ENCODE measurements around the gene C17orf58.
A peak's percentile ranks its signal among the peaks of the same experiment; 100 is the strongest.

Gene C17orf58

DNA sequence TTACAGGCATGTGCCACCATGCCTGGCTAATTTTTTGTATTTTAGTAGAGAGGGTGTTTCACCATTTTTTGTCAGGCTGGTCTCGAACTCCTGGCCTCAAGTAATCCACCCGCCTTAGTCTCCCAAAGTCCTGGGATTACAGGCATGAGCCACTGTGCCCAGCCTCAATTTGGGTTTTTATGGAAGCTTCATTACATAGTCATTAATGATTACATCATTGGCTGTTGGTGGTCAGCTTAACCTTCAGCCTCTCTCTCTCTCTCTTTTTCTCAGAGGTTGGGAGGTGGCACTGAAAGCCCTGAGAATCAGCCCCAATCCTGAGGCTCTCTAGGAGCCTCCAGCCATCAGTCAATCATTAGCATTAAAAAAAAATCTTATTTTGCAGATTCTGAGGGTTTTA, 45.3 kb downstream of the C17orf58 start:
- no peak for DNase-seq (ENCODE audit: low read depth)

DNA sequence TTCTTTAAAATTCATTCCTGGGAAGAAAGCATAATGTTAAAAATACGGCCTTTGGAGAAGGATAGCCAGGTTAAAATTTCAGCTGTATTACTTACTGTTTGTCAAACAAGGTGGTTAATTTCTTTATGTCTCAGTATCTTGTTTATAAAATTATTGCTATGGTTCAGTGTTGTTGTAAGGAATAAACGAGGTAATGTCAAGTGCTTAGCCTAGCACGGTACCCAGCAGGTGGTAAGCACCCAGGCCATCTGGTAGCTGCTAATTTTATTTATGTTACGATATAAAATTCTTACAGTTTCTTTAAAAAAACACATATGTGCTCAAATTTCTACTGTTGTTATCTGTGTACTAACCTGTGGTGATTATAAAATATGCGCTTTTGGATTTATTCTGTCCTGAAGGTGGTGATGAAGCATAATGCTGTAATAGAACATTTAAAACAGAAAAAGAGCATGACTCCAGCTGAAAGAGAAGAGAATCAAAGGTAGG, 48.9 kb downstream of the C17orf58 start:
- DNase-seq (ENCODE audit: low read depth), result no peak

DNA sequence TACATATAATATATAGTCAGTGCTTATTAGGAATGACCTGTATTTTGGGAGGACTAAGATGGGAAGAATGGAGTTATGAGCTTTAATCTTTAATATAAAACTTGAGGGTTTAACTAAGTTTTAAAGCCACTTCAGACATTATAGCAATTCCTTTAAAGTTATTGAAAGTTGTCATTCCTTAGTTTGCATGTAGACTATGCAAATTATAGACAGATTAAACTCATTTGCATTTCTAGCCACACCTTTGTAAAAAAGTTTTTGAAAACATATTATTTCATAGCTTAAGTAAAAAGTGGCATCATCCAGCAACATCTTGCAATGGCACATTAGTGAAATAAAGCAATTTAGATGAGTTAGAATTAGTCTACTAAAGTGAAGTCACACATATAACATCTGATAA, 49.8 kb downstream of the C17orf58 start:
- DNase-seq (ENCODE audit: low read depth), result no peak

DNA sequence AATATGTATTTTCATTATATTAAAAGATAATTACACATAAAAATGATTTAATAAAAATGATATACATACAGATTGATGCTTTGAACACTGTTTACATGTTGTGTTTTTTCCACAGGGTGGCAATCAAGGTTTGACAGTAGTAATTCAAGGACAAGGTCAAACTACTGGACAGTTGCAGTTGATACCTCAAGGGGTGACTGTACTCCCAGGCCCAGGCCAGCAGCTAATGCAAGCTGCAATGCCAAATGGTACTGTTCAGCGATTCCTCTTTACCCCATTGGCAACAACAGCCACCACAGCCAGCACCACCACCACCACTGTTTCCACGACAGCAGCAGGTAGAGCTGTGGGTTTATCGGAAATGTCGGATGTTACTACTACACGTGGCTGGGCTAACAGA, 52.2 kb downstream of the C17orf58 start:
- no peak for DNase-seq (ENCODE audit: low read depth)

DNA sequence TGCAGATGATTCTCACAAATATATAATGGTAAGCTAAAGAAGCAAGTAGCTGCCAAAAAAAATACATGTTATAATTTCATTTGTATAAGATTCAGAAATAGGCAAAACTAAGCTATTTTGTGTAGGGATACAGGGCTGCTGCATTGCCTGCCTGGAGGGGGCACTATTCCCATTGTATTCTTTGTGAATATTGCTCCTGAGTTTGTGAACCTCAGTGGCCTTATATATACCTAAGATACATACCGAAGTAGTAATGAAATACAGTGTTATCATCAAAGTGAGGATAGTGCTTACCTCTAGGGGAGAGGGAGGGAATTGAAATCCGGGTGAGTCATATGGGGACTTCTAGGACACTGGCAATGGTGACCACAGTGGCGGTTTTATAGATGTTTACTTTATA, 53.5 kb downstream of the C17orf58 start:
- peak; percentile 20 for DNase-seq (ENCODE audit: low read depth)

All from iris pigment epithelial cell (primary cell).